Heart left ventricle (tissue), 16 donors: Measurements from ENCODE around the gene NLK. TPM values are rescaled to one million over a fixed set of nuclear protein-coding genes. Genes with fewer than 3 reads are reported as not detected.

Experiments used
- ATAC-seq, 4 donors: fragments of 200-7000 bp; cut with Tn5 transposase; one replicate each; pipeline ENCODE4 v1.9.1; 2020 to 2022; ENCODE audit warnings: moderate library complexity in 4 of 4, mild to moderate bottlenecking in 3 of 4, moderate number of reproducible peaks in 1 of 4
- DNase-seq, 5 donors: peaks; one replicate each; pipeline ENCODE4 v3.0.0-alpha.2; 2020
- H3K27ac ChIP-seq, 12 donors: fragments of 200-600 bp; sonication (generic) in 4 of 12; one replicate each; pipeline versions ENCODE4 v1.5.0 to v1.8.0; 2016 to 2022; ENCODE audit warnings: mild to moderate bottlenecking in 2 of 12
- H3K27me3 ChIP-seq, 9 donors: fragments of 200-600 bp; sonication (generic) in 2 of 9; one replicate each; pipeline versions ENCODE4 v1.5.1 to v1.8.0; 2016 to 2022; ENCODE audit warnings: mild to moderate bottlenecking in 3 of 9
- H3K36me3 ChIP-seq, 9 donors: fragments of 200-600 bp; sonication (generic) in 2 of 9; one replicate each; pipeline versions ENCODE4 v1.5.0 to v1.8.0; 2018 to 2022; ENCODE audit warnings: mild to moderate bottlenecking in 2 of 9
- H3K4me1 ChIP-seq, 12 donors: fragments of 200-600 bp; sonication (generic) in 4 of 12; one replicate each; pipeline versions ENCODE4 v1.5.0 to v1.8.0; 2016 to 2022; ENCODE audit warnings: mild to moderate bottlenecking in 3 of 12
- H3K4me3 ChIP-seq, 12 donors: fragments of 200-600 bp; sonication (generic) in 4 of 12; one replicate each; pipeline versions ENCODE4 v1.5.0 to v1.8.0; 2017 to 2022; ENCODE audit warnings: mild to moderate bottlenecking in 9 of 12, moderate library complexity in 4 of 12
- H3K9me3 ChIP-seq, 12 donors: fragments of 200-600 bp; sonication (generic) in 4 of 12; one replicate each; pipeline versions ENCODE4 v1.5.0 to v1.8.0; 2016 to 2022; ENCODE audit warnings: mild to moderate bottlenecking in 1 of 12
- POLR2A ChIP-seq, 2 donors: fragments of 450-650 bp; IDR thresholded peaks; one replicate each; pipeline ENCODE4 v1.6.1; 2017; ENCODE audit warnings: antibody characterized with exemption in 2 of 2, mild to moderate bottlenecking in 2 of 2, moderate library complexity in 2 of 2
- WGBS, 4 donors: extraction: QIAGEN DNeasy Blood & Tissue Kit in 2 of 4; methylation state at CpG; one replicate each; pipeline versions ENCODE4 v1.1.5 to v1.1.7; 2013 to 2018; 5-methylcytosine and 5-hydroxymethylcytosine counted together
- intact Hi-C, 10 donors: fragments of 100-400 bp; cut with DNase I; formaldehyde crosslinking; loops; one replicate each; pipeline versions ENCODE4 v1.11.1 to v1.14.2; 2022
- polyA plus RNA-seq, 2 donors: library from polyadenylated mRNA; stranded (reverse); fragments of 200-250 nt; gene quantifications; one replicate each; pipeline ENCODE4 v1.2.3, GENCODE V29; 2013
- total RNA-seq, 9 donors: library from RNA; depleted of rRNA in 2 of 9; stranded (reverse); fragments of >200 nt in 2 of 9; fragmentation: NEBNext Ultra II Directional in 3 of 9; extraction: Animal tissue kit (Norgen Biotek cat#: 25700) in 3 of 9; gene quantifications; one replicate each; pipeline versions ENCODE4 v1.1.0 to v1.2.4, GENCODE V29; 2016 to 2023
- TF ChIP-seq, protein P1 (sequence below), 12 donors: fragments of 200-600 bp; sonication (generic) in 4 of 12; IDR thresholded peaks; one replicate each; pipeline versions ENCODE4 v1.5.0 to v1.8.0; 2018 to 2022; ENCODE audit warnings: antibody characterized with exemption in 12 of 12, mild to moderate bottlenecking in 5 of 12
- donor health status: ischemic (EF 13 %, LVEDD 7.1; RV severe dilation, severe dysfunction).
- donor health status: healthy with polysubstance abuse.
- donor health status: DM: no; HTN: yes; CAD: no.
- donor health status: DM: no; HTN: no; CAD: no.
- donor health status: ischemic (EF 25% LVEDD 6.9; RV normal size, moderate dysfunction).
- donor health status: ischemic (EF 25% LVEDD 5.7; RV mildly dilated, moderate dysfunction).
- donor health status: healthy.
- donor health status: DM: yes; HTN: yes; CAD: no.
- donor health status: ischemic (EF 35%, LVEDD 5.7; RV mildly dilated, moderate dysfunction).
- donor health status: nonischemic (EF 11% LVEDD 7.7; RV severe dilation, severe dysfunction).
- donor health status: DM: yes; HTN: yes; CAD: no.
- donor health status: PGD.
- donor health status: ischemic (EF 29% LVEDD 5.4; RV normal size, mild dysfunction).
- donor health status: nonischemic (EF 23%, LVEDD 6.1; RV moderate dilation, normal function).

Gene NLK
- total and polyA plus RNA-seq, 11 donors, result 8.1 to 29.1 (median 20.0) TPM

DNA sequence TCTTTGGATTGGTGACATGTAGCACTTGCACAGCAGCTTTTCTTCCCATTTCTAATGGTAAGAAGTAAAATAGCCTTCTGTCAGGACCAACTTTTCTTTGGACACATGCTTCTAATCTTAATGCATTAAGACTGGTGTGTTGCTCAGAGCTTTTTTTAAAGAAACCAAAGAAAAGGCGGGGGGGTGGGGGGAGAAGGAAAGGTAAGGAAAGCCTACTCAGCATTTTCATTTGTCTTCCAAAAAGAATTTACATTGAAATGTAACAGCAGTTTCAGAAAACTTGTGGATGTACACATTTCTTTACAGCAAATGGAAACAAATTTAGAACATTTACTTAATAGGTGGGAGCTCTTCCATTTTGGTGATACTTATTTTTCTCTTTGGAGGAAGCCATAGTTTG is 49.6 kb downstream of the NLK start:
- 90 to 97% (median 97%) methylated on average over 1 of the region's 1 CpG for WGBS, 4 donors
- intact Hi-C loops, result no loop called here

DNA sequence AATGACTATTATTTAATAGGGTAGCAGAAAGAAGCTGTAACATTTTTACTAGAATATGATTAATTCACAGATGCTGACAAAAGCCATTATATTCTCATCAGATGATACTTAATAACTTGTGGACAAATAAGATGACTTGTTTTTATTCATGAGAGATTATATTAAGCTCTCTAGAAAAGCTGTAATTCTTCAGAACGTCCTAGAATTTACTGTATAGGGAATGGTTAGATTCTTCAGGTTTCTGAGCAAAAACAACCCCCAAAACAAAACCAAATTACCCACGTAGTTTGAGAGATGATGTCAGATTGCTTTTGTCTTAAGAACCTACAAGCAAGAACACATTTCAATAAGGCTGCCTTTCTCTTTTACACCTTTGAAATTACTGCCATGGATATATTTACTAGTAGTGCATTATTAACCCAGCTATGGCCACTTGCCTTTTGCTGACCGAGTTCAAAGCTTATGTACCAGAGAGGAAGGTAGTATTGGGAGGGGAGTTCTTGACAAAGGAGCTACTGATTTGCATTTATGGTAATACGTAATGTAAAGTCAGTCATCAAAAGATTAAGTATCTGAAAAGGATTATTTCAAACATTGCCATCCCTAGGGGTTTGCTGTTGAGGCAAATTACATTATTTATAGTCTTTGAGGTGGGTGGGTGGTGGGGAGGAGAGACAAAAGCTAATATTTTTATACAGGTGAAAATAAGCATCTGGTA is 51.7 kb downstream of the NLK start:
- H3K27ac ChIP-seq, result no peak overlapping the region
- H3K4me3 ChIP-seq, result no peak overlapping the region
- DNase-seq (no peak), ATAC-seq (no peak)
- intact Hi-C loops, result no loop called here
- WGBS, 4 donors, result 87 to 92% (median 89%) methylated on average over 4 of the region's 4 CpGs
- peaks cover 0 to 13% (median 0%) of the 10 kb centered on the region in 12 donors for H3K9me3 ChIP-seq
- no peaks in the 10 kb centered on the region for H3K27me3 ChIP-seq
- peaks cover 0 to 24% (median 2%) of the 10 kb centered on the region in 12 donors for H3K4me1 ChIP-seq
- TF ChIP-seq, protein P1, sequence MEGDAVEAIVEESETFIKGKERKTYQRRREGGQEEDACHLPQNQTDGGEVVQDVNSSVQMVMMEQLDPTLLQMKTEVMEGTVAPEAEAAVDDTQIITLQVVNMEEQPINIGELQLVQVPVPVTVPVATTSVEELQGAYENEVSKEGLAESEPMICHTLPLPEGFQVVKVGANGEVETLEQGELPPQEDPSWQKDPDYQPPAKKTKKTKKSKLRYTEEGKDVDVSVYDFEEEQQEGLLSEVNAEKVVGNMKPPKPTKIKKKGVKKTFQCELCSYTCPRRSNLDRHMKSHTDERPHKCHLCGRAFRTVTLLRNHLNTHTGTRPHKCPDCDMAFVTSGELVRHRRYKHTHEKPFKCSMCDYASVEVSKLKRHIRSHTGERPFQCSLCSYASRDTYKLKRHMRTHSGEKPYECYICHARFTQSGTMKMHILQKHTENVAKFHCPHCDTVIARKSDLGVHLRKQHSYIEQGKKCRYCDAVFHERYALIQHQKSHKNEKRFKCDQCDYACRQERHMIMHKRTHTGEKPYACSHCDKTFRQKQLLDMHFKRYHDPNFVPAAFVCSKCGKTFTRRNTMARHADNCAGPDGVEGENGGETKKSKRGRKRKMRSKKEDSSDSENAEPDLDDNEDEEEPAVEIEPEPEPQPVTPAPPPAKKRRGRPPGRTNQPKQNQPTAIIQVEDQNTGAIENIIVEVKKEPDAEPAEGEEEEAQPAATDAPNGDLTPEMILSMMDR (IDR thresholded peaks at IDR 0.05), result no peak
- TF ChIP-seq POLR2A (IDR thresholded peaks at IDR 0.05), result no peak
- H3K36me3 ChIP-seq, result no peaks in the 10 kb centered on the region

More for the DNA sequence above, 49.6 kb downstream of the NLK start:
- TF ChIP-seq, protein P1 (IDR thresholded peaks at IDR 0.05), result no peak
- no peak for TF ChIP-seq POLR2A (IDR thresholded peaks at IDR 0.05)
- H3K9me3 ChIP-seq, result peaks cover 0 to 16% (median 0%) of the 10 kb centered on the region in 12 donors
- no peaks in the 10 kb centered on the region for H3K27me3 ChIP-seq
- DNase-seq, result no peak
- no peak overlapping the region for H3K27ac ChIP-seq
- H3K4me3 ChIP-seq, result no peak overlapping the region
- peaks cover 0 to 21% (median 2%) of the 10 kb centered on the region in 12 donors for H3K4me1 ChIP-seq
- no peak for ATAC-seq
- H3K36me3 ChIP-seq, result no peaks in the 10 kb centered on the region

DNA sequence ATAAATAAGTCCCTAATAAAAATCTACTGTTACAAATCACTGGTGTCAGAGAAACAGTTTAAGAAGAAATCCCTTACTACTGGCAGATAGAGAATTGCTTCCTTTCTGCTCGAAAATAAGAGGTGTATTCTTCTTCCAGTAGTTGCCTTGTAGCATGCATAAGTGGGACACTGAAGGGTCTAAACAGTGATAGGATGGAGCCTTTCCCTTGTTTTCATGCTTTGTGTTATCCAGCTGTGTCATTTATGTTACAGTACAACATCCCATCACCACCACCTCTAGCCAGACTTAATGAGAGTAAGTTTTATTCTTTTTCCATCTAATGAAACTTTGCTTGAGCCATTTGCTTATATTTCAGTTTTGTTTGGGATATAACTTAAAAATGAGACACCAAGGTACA is 54.3 kb downstream of the NLK start:
- no peak overlapping the region for H3K27ac ChIP-seq
- DNase-seq (no peak), ATAC-seq (no peak)
- no peak overlapping the region for H3K4me3 ChIP-seq
- peaks cover 0 to 8% (median 0%) of the 10 kb centered on the region in 9 donors for H3K36me3 ChIP-seq
- H3K9me3 ChIP-seq, result peaks cover 0 to 3% (median 0%) of the 10 kb centered on the region in 12 donors
- intact Hi-C loops, result no loop called here
- no peaks in the 10 kb centered on the region for H3K27me3 ChIP-seq
- WGBS, 4 donors, result 67 to 78% (median 70%) methylated on average over 1 of the region's 1 CpG
- TF ChIP-seq, protein P1 (IDR thresholded peaks at IDR 0.05), result no peak
- no peak for TF ChIP-seq POLR2A (IDR thresholded peaks at IDR 0.05)
- H3K4me1 ChIP-seq, result peaks cover 0 to 22% (median 2%) of the 10 kb centered on the region in 12 donors

DNA sequence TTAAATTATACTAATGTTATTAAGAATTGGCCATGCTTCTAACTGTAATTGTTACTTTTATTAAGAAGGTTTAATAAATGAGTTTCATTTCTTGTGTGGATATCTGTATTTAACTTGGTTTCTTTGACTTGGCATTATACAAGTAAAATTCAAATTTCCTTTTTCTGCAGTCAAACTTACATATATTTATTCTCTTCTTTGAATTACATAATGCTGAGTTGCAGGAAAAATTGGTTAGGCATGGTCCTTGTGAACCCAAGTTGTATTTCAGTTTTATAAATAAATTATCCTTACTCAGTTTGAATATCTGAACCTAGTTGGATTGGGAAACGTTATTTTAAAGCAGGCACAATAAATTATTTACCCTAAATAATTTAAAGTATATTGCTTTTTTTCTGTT is 54.8 kb downstream of the NLK start:
- Histone ChIP-seq H3K27ac (no peak overlapping the region), H3K4me1 (peaks cover 0 to 22% (median 2%) of the 10 kb centered on the region in 12 donors), H3K9me3 (peaks cover 0 to 8% (median 0%) of the 10 kb centered on the region in 12 donors), H3K27me3 (no peaks in the 10 kb centered on the region), H3K36me3 (peaks cover 0 to 8% (median 0%) of the 10 kb centered on the region in 9 donors), H3K4me3 (no peak overlapping the region)
- no peak for TF ChIP-seq POLR2A (IDR thresholded peaks at IDR 0.05)
- TF ChIP-seq, protein P1 (IDR thresholded peaks at IDR 0.05), result no peak
- DNase-seq (no peak), ATAC-seq (no peak)
- intact Hi-C loops, result no loop called here
- 78 to 91% (median 83%) methylated on average over 1 of the region's 1 CpG for WGBS, 4 donors
